ENCODE measurements around the gene ADGRF5.

- TF ChIP-seq POLR2A (IDR thresholded peaks at IDR 0.05; ENCODE audit: low read length), result no peak
- no peak for TF ChIP-seq GATA1 (IDR thresholded peaks at IDR 0.05; ENCODE audit: low read depth, low read length)
Measured at GRCh38 chr6:46903175-46903574, 18.6 kb downstream of the ADGRF5 start.

All from erythroblast (primary cell).